Tongue (tissue), 2 donors: ENCODE data around the gene USP28. TPM values are rescaled to one million over a fixed set of nuclear protein-coding genes. Genes with fewer than 3 reads are reported as not detected.

ENCODE experiments used
- DNase-seq: peaks from one replicate; pipeline ENCODE4 v3.0.0-alpha.2; 2015
- total RNA-seq: library from RNA; depleted of rRNA; stranded (reverse); fragments of >200 nt; gene quantifications from one replicate; pipeline ENCODE4 v1.2.3, GENCODE V29; 2014

Gene USP28
- total RNA-seq, 1 donor from 2014 or later = 107 TPM

GRCh38 chr11:113876798-113877669 is 1.7 kb upstream of the USP28 start:
- no peak for DNase-seq

- DNase-seq = no peak
Measured at GRCh38 chr11:113876074-113876797, 864 bp upstream of the USP28 start.

GRCh38 chr11:113874581-113875233 is 665 bp downstream of the USP28 start:
- DNase-seq = peak; percentile 57

- DNase-seq = no peak
Measured at GRCh38 chr11:113874096-113874495, 1.3 kb downstream of the USP28 start.

- DNase-seq = peak; percentile 69
Measured at GRCh38 chr11:113873236-113873626, 2.1 kb downstream of the USP28 start.

GRCh38 chr11:113871336-113871735 is 4.0 kb downstream of the USP28 start:
- DNase-seq = no peak

GRCh38 chr11:113867843-113868503 is 7.4 kb downstream of the USP28 start:
- no peak for DNase-seq

GRCh38 chr11:113865873-113866272 is 9.5 kb downstream of the USP28 start:
- no peak for DNase-seq

- DNase-seq = no peak
Measured at GRCh38 chr11:113864410-113864809, 11.0 kb downstream of the USP28 start.

GRCh38 chr11:113862435-113862834 is 12.9 kb downstream of the USP28 start:
- DNase-seq = no peak

GRCh38 chr11:113859665-113860064 is 15.7 kb downstream of the USP28 start:
- DNase-seq = peak; percentile 50

- DNase-seq = no peak
Measured at GRCh38 chr11:113856966-113857759, 18.2 kb downstream of the USP28 start.

- DNase-seq = no peak
Measured at GRCh38 chr11:113855803-113856202, 19.6 kb downstream of the USP28 start.

- DNase-seq = no peak
Measured at GRCh38 chr11:113850188-113850587, 25.2 kb downstream of the USP28 start.

- no peak for DNase-seq
Measured at GRCh38 chr11:113849713-113850112, 25.7 kb downstream of the USP28 start.

- no peak for DNase-seq
Measured at GRCh38 chr11:113847580-113847979, 27.8 kb downstream of the USP28 start.

GRCh38 chr11:113847111-113847510 is 28.3 kb downstream of the USP28 start:
- no peak for DNase-seq

- DNase-seq = no peak
Measured at GRCh38 chr11:113841691-113842090, 33.7 kb downstream of the USP28 start.

GRCh38 chr11:113840932-113841664 is 34.3 kb downstream of the USP28 start:
- no peak for DNase-seq

GRCh38 chr11:113839842-113840241 is 35.5 kb downstream of the USP28 start:
- no peak for DNase-seq

GRCh38 chr11:113838005-113838404 is 37.4 kb downstream of the USP28 start:
- no peak for DNase-seq
